Measurements from ENCODE around the gene CPT1C. TPM values are rescaled to one million over a fixed set of nuclear protein-coding genes. Genes with fewer than 3 reads are reported as not detected.

The CPT1C gene
- total RNA-seq, 1 donor from 2014 or later: 60.9 TPM

DNA sequence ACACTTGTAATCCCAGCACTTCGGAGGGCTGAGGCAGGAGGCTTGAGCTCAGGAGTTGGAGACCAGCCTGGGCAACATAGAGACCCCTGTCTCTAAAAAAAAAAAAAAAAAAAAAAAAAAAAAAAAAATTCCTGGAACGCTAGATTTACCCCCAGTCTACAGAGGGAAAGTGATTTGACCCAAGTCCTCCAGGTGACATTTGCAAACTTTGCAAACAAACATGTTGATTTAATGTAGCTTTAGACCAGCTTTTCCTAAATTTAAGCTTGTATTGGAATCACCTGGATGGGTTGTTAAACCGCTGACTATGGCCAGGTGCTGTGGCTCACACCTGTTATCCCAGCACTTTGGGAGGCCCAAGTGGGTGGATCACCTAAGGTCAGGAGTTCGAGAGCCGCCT is 8.4 kb downstream of the CPT1C start:
- Mint-ChIP-seq H3K4me1 (no peaks in the 10 kb centered on the region), H3K27me3 (ENCODE audit: low read depth) (no peaks in the 10 kb centered on the region), H3K36me3 (peaks cover 9% of the 10 kb centered on the region), H3K9me3 (no peaks in the 10 kb centered on the region), H3K4me3 (no peak overlapping the region), H3K27ac (no peak overlapping the region)
- no peak for TF ChIP-seq CTCF (IDR thresholded peaks at IDR 0.05; ENCODE audit: unreplicated experiment)
- no peak for DNase-seq (ENCODE audit: low spot score in 2 of 2, unreplicated experiment in 2 of 2)

GRCh38 chr19:49700563-49700962 is 9.6 kb downstream of the CPT1C start:
- no peak for DNase-seq (ENCODE audit: low spot score in 2 of 2, unreplicated experiment in 2 of 2)
- TF ChIP-seq CTCF (IDR thresholded peaks at IDR 0.05; ENCODE audit: unreplicated experiment): no peak
- no peaks in the 10 kb centered on the region for H3K9me3 Mint-ChIP-seq
- no peaks in the 10 kb centered on the region for H3K27me3 Mint-ChIP-seq (ENCODE audit: low read depth)
- H3K4me1 Mint-ChIP-seq: no peaks in the 10 kb centered on the region
- no peak overlapping the region for H3K4me3 Mint-ChIP-seq
- H3K27ac Mint-ChIP-seq: no peak overlapping the region
- H3K36me3 Mint-ChIP-seq: peaks cover 9% of the 10 kb centered on the region

GRCh38 chr19:49701271-49701786 is 10.4 kb downstream of the CPT1C start:
- Mint-ChIP-seq H3K4me3 (no peak overlapping the region), H3K27me3 (ENCODE audit: low read depth) (no peaks in the 10 kb centered on the region), H3K9me3 (no peaks in the 10 kb centered on the region), H3K27ac (no peak overlapping the region), H3K36me3 (peaks cover 9% of the 10 kb centered on the region), H3K4me1 (no peaks in the 10 kb centered on the region)
- DNase-seq (ENCODE audit: low spot score in 2 of 2, unreplicated experiment in 2 of 2): no peak
- no peak for TF ChIP-seq CTCF (IDR thresholded peaks at IDR 0.05; ENCODE audit: unreplicated experiment)

GRCh38 chr19:49704888-49705642 is 14.1 kb downstream of the CPT1C start:
- Mint-ChIP-seq H3K4me1 (no peaks in the 10 kb centered on the region), H3K4me3 (no peak overlapping the region), H3K36me3 (peaks cover 11% of the 10 kb centered on the region), H3K27me3 (ENCODE audit: low read depth) (no peaks in the 10 kb centered on the region), H3K9me3 (no peaks in the 10 kb centered on the region), H3K27ac (no peak overlapping the region)
- TF ChIP-seq CTCF (IDR thresholded peaks at IDR 0.05; ENCODE audit: unreplicated experiment): no peak
- DNase-seq (ENCODE audit: low spot score in 2 of 2, unreplicated experiment in 2 of 2): no peak

DNA sequence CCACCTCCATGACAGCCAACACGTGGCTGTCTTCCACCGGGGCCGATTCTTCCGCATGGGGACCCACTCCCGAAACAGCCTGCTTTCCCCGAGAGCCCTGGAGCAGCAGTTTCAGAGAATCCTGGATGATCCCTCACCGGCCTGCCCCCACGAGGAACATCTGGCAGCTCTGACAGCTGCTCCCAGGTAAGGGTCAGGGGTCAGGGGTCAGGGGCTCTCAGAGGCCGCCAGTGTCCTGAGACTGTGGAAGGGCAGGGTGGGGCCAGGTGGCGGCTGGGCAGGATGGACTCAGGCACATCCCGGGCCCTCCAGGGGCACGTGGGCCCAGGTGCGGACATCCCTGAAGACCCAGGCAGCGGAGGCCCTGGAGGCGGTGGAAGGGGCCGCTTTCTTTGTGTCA is 15.0 kb downstream of the CPT1C start:
- no peak overlapping the region for H3K4me3 Mint-ChIP-seq
- no peaks in the 10 kb centered on the region for H3K4me1 Mint-ChIP-seq
- H3K27ac Mint-ChIP-seq: no peak overlapping the region
- peaks cover 17% of the 10 kb centered on the region for H3K36me3 Mint-ChIP-seq
- no peaks in the 10 kb centered on the region for H3K9me3 Mint-ChIP-seq
- no peak for TF ChIP-seq CTCF (IDR thresholded peaks at IDR 0.05; ENCODE audit: unreplicated experiment)
- DNase-seq (ENCODE audit: low spot score in 2 of 2, unreplicated experiment in 2 of 2): no peak
- no peaks in the 10 kb centered on the region for H3K27me3 Mint-ChIP-seq (ENCODE audit: low read depth)
